ENCODE results near the gene PIP5K1C. TPM values are rescaled to one million over a fixed set of nuclear protein-coding genes. Genes with fewer than 3 reads are reported as not detected.

Gene PIP5K1C
- total and polyA plus RNA-seq, 9 of the 15 experiments (the other 6 are each of a cell fraction or from before 2014, with no cell fraction given): 0.38 to 22.1 (median 4.1) TPM

- TF ChIP-seq CHD7 (IDR thresholded peaks at IDR 0.05; ENCODE audit: low read depth, low read length) (no peak), PTBP1 (IDR thresholded peaks at IDR 0.05; ENCODE audit: low read depth, low read length) (no peak), BCL6 (CRISPR knock-in tag; IDR thresholded peaks at IDR 0.05) (no peak), NR2C1 (IDR thresholded peaks at IDR 0.05) (no peak), NR2C1 (tag; IDR thresholded peaks at IDR 0.05) (no peak), OTX1 (CRISPR knock-in tag; IDR thresholded peaks at IDR 0.05) (no peak)
These were observed 30.2 kb upstream of the PIP5K1C start (continued) for GRCh38 chr19:3730457-3730958.
